Activated CD4-positive, alpha-beta T cell treated with anti-CD3 and anti-CD28 coated beads for 36 hours (primary cell): ENCODE data around the gene MAP3K20. TPM values are rescaled to one million over a fixed set of nuclear protein-coding genes. Genes with fewer than 3 reads are reported as not detected.
"Not testable (repeated sequence)": the region's sequence is repeated elsewhere in the genome, so short reads cannot be mapped to it uniquely, and the experiment has no call there.

Experiments
- ATAC-seq: fragments of 200-7000 bp; cut with Tn5 transposase; one replicate; pipeline ENCODE4 v1.10.0; 2021; ENCODE audit warnings: mild to moderate bottlenecking, moderate library complexity
- CTCF ChIA-PET: fragments of 350-600 bp; sonication (Branson Sonifier 250); formaldehyde crosslinking; loops from one replicate; lab custom pipeline; 2021; ENCODE audit warnings: antibody characterized with exemption; lab: Charles Lee
- POLR2A ChIA-PET: fragments of 350-600 bp; sonication (Branson Sonifier 250); formaldehyde crosslinking; loops from one replicate; lab custom pipeline; 2021; ENCODE audit warnings: antibody characterized with exemption, inconsistent platforms; lab: Charles Lee
- DNase-seq: peaks from one replicate; pipeline ENCODE4 v3.0.0-alpha.2; 2020
- H3K27ac Mint-ChIP-seq: one replicate; pipeline ENCODE4 v1.8.0; 2021; ENCODE audit warnings: mixed read lengths
- H3K27me3 Mint-ChIP-seq: one replicate; pipeline ENCODE4 v1.8.0; 2021; ENCODE audit warnings: mixed read lengths
- H3K36me3 Mint-ChIP-seq: one replicate; pipeline ENCODE4 v1.8.0; 2021; ENCODE audit warnings: low read depth, mixed read lengths
- H3K4me1 Mint-ChIP-seq: one replicate; pipeline ENCODE4 v1.8.0; 2021; ENCODE audit warnings: mixed read lengths
- H3K4me3 Mint-ChIP-seq: one replicate; pipeline ENCODE4 v1.8.0; 2021; ENCODE audit warnings: mild to moderate bottlenecking, moderate library complexity, mixed read lengths
- H3K9me3 Mint-ChIP-seq: one replicate; pipeline ENCODE4 v1.8.0; 2021; ENCODE audit warnings: low read depth, mixed read lengths
- intact Hi-C, 2 experiments: fragments of 100-400 bp; cut with DNase I in 1 of 2; cut with micrococcal nuclease in 1 of 2; formaldehyde crosslinking; loops; one replicate each; pipeline versions ENCODE4 v1.14.2 to v1.15.1; 2022 to 2024; cut with DNase I, micrococcal nuclease
- total RNA-seq, 2 experiments: library from RNA; stranded (reverse); gene quantifications; one replicate each; pipeline ENCODE4 v1.2.3, GENCODE V29; 2021

Gene MAP3K20
- total RNA-seq, 2 experiments from 2014 or later, result 8.1 to 8.4 TPM

DNA sequence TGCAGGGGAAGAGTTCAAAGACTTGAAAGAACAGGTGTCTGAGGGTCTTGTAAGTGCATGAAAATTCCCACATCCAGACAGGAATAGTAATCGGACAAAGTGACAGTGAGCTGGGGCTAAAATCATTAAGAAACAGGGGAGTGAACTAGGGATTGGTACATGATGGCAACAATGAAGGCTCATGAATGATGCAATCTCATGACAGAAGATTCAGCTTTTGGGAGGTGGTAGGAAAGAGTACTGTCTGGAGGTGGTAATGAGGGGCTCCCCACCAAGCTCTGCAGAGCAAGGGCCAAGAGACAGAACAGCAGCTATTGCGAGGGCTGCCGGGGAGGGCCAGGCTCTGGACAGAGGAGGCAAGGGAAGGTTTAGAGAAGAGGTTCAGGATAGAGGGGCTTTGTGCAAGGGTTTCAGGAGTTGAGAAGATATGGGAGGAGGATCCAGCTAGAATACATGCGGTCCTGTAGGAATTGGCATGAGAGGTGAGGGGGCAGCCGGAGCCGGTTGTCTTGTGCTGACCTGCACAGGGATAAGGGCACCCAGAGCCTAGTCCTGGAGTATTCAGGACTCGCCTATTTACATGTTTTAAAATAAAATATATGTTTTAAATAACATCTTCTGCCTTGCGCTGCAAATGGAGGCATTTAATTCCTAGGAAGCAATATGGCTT is 31.4 kb downstream of the MAP3K20 start:
- ATAC-seq, result no peak
- CTCF ChIA-PET, result interaction anchor here (0.7 to 1.0 kb wide), 2 partner anchors 11 to 103 kb away, joined by 3 to 4 read pairs; no protein-coding TSS in a partner anchor
- no peaks in the 10 kb centered on the region for H3K4me1 Mint-ChIP-seq
- H3K4me3 Mint-ChIP-seq, result no peak overlapping the region
- H3K9me3 Mint-ChIP-seq, result no peaks in the 10 kb centered on the region
- POLR2A ChIA-PET, result no interaction called here
- intact Hi-C loops, result no loop called here
- H3K36me3 Mint-ChIP-seq, result no peaks in the 10 kb centered on the region
- peaks cover 4% of the 10 kb centered on the region for H3K27me3 Mint-ChIP-seq
- no peak for DNase-seq
- H3K27ac Mint-ChIP-seq, result no peak overlapping the region

DNA sequence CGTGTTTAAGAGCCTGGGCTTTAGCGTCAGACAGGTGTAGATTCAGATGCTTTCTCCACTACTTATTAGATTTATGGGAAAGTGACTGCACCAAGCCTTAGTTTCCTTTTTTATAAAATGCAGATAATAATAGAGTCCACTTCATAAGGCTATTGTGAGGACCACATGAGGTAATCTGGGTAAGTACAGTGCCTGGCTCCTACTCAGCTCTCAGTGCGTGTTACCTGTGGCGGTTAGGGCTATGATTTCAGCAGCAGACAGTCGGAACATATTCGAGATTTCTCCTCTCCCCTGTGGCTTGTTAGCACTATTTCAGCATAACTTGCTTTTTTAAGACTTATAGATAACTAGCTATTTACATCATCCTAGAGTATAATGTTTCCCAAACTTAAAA is 32.0 kb downstream of the MAP3K20 start:
- CTCF ChIA-PET, result interaction anchor here (0.7 to 1.0 kb wide), 2 partner anchors 11 to 103 kb away, joined by 3 to 4 read pairs; no protein-coding TSS in a partner anchor
- intact Hi-C loops, result no loop called here
- no peak for DNase-seq
- no peak overlapping the region for H3K27ac Mint-ChIP-seq
- H3K9me3 Mint-ChIP-seq, result no peaks in the 10 kb centered on the region
- H3K4me3 Mint-ChIP-seq, result no peak overlapping the region
- POLR2A ChIA-PET, result no interaction called here
- H3K27me3 Mint-ChIP-seq, result peaks cover 4% of the 10 kb centered on the region
- no peaks in the 10 kb centered on the region for H3K4me1 Mint-ChIP-seq
- ATAC-seq, result no peak
- H3K36me3 Mint-ChIP-seq, result no peaks in the 10 kb centered on the region

DNA sequence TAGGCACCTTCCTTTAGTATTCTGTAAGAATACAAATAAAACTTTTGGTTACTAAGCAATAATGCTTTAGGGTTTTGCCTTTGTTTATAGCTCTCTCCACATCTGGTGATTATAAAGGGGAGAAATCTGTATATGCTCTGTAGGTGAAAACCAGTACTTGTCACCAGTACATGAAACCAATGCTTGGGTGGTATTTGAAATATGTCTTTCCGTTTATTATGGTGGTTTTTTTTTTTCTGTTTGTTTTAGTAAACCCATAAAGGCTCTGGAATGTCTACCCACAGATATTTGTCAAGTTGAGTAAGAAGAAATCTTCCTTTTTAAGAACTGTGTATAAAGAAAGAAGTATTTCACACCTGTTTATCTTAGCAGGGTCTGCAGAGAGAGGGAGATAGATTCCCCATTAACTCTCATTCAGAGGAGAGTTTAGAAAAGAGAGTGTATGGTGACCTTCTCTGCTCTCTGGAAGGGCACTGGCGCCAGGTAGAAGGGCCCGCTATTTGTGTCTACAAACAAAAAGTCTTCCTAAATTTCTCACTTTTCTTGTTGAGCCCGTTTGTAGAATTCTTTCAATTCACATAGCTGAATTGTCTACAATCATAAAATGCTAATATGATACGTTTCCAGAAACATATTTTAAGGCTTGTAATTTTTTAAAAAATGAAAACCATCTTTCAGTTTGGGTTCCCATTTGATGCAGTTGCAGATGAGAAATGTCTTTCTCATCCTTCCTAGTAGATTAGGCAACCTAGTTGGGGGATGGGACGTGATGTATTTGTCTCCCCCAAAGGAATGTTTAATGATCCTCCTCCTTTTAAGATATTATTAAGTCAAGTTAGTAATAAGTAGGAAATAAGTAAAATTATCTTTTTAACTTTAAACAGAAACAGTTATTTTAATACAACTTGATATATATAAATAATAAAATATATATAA is 33.9 kb downstream of the MAP3K20 start:
- CTCF ChIA-PET, result no interaction called here
- H3K36me3 Mint-ChIP-seq, result no peaks in the 10 kb centered on the region
- no peaks in the 10 kb centered on the region for H3K4me1 Mint-ChIP-seq
- peaks cover 11% of the 10 kb centered on the region for H3K27me3 Mint-ChIP-seq
- intact Hi-C loops, result no loop called here
- H3K9me3 Mint-ChIP-seq, result no peaks in the 10 kb centered on the region
- no peak overlapping the region for H3K4me3 Mint-ChIP-seq
- no peak overlapping the region for H3K27ac Mint-ChIP-seq
- DNase-seq (no peak), ATAC-seq (no peak)
- POLR2A ChIA-PET, result no interaction called here

DNA sequence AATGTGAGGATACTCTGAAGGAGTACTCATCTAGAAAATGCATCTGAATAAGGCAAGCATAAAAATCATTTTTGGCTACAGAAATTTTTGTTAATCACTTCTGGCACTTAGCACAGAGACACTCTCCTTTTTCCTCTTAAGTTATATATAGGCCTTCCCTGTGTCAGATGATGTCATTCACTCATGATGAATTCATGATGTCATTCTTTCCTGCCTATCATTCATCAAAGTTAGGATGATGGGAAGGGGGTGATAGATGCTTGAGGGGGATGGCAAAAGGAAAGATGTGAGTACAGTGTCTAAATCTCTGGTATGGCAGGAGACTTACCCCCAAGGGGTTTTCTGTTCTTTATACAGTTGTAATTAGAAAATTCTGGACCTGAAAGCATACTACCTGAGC is 42.0 kb downstream of the MAP3K20 start:
- ChIA-PET CTCF (interaction anchor here (0.7 kb wide), 1 partner anchor 1230 kb away, joined by 3 read pairs; no protein-coding TSS in a partner anchor), POLR2A (no interaction called here)
- H3K27ac Mint-ChIP-seq, result no peak overlapping the region
- no peak for DNase-seq
- no peak for ATAC-seq
- H3K36me3 Mint-ChIP-seq, result no peaks in the 10 kb centered on the region
- H3K4me3 Mint-ChIP-seq, result no peak overlapping the region
- H3K27me3 Mint-ChIP-seq, result peaks cover 13% of the 10 kb centered on the region
- intact Hi-C loops, result no loop called here
- peaks cover 7% of the 10 kb centered on the region for H3K4me1 Mint-ChIP-seq
- no peaks in the 10 kb centered on the region for H3K9me3 Mint-ChIP-seq

DNA sequence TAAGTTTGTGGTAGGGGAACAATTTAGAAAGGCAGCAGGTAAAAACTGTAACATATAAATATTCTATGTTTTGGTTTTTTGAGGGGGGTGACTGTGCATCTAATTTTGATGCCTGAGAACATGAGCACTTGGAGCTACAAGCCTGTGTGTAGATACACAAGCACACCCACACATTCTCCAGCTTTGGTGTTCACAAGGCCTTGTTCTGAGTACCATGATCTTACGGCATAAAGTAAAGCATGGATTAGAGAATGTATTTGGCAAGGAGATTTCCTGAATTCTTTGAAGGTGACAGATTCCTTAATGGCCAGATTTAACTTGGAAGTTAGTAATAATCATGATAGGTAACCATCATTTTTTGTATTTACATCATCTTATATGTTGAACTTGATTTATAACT is 42.7 kb downstream of the MAP3K20 start:
- ChIA-PET CTCF (interaction anchor here (1.5 kb wide), 1 partner anchor 26 kb away, joined by 5 read pairs; no protein-coding TSS in a partner anchor), POLR2A (no interaction called here)
- H3K4me3 Mint-ChIP-seq, result no peak overlapping the region
- H3K36me3 Mint-ChIP-seq, result no peaks in the 10 kb centered on the region
- peaks cover 11% of the 10 kb centered on the region for H3K27me3 Mint-ChIP-seq
- no peak for DNase-seq
- peaks cover 7% of the 10 kb centered on the region for H3K4me1 Mint-ChIP-seq
- ATAC-seq, result no peak
- H3K9me3 Mint-ChIP-seq, result no peaks in the 10 kb centered on the region
- H3K27ac Mint-ChIP-seq, result no peak overlapping the region
- intact Hi-C loops, result no loop called here

DNA sequence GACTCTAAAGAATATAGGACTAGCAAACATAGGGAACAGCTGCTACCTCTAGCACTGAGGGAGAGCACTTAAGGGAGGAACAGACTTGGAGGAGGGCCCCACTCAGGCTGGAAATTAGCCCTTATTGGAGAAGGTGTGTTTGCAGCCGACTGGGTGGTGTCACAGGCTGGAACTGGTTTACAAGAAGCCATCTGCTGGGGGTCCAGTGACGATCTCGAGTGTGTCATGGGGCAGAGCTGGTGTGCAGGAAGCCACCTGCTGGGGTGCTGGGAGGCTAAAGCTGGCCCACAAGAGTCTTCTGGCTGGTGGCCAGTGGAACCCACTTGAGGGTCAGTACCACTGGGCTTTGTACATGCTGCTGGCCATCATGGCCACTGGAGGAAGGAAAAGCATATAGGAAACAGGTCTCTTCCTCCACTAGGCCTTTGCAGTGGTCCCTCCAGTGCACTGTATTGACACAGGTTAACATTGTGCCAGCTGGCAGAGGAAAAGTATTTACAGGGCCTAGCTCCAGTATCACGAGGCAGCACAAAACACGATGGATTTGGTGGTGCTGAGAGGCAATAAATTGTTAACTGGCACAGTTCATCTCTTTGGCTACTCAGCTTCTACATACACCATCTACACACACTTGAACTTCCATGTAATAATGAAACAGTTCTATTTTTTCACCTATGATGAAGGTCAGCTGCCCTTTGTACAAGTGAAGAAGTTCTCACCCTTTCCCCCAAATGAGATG is 43.6 kb downstream of the MAP3K20 start:
- intact Hi-C loops, result no loop called here
- ChIA-PET POLR2A (no interaction called here), CTCF (interaction anchor here (1.5 kb wide), 1 partner anchor 27 kb away, joined by 5 read pairs; no protein-coding TSS in a partner anchor)
- no peak overlapping the region for H3K4me3 Mint-ChIP-seq
- ATAC-seq (no peak), DNase-seq (no peak)
- H3K27me3 Mint-ChIP-seq, result peaks cover 7% of the 10 kb centered on the region
- H3K27ac Mint-ChIP-seq, result no peak overlapping the region
- peaks cover 7% of the 10 kb centered on the region for H3K4me1 Mint-ChIP-seq
- H3K9me3 Mint-ChIP-seq, result no peaks in the 10 kb centered on the region
- H3K36me3 Mint-ChIP-seq, result no peaks in the 10 kb centered on the region

DNA sequence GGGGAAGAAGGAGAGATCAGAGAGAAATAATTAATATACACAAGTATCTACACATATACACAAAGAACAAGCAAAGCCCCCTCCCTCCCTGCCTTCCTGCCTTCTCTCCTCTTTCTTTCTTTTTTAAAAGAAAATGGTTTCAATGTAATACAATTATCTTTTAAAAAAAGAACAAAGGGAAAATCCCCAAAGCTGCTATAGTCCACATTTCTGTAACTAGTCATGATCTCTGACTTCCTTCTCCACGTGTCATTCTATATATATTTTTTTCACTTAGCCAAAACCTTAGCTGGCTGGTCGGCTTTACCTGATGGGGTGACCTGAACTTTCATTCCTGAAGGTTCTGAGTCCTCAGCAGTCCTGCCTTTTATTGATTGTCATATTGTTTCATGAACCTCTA is 44.3 kb downstream of the MAP3K20 start:
- H3K4me3 Mint-ChIP-seq, result no peak overlapping the region

DNA sequence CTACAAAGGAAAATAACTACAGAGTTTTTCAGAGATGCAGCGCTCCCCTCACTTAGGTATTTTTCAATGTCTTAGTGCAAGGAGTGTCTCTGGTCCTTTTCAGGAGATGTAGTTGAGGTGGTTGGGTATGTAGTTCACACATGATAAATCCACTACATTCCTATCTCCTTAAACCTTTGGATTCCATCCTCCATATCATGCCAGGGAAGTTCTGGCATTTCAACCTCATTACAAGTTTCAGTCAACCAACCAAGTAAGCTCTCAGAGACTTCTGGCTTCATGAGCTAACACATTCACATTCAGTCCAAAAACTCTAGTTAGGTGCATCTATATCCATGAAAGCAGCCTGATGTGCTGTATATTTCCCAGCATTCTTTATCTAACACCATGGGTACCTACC is 47.3 kb downstream of the MAP3K20 start:
- H3K27ac Mint-ChIP-seq, result no peak overlapping the region
- H3K4me3 Mint-ChIP-seq, result no peak overlapping the region
- peaks cover 3% of the 10 kb centered on the region for H3K27me3 Mint-ChIP-seq
- no peak for DNase-seq
- POLR2A ChIA-PET, result interaction anchor here (0.6 kb wide), 1 partner anchor 81 kb away, joined by 6 read pairs; no protein-coding TSS in a partner anchor
- H3K4me1 Mint-ChIP-seq, result peaks cover 7% of the 10 kb centered on the region
- no peak for ATAC-seq
- intact Hi-C loops, result no loop called here
- no peaks in the 10 kb centered on the region for H3K9me3 Mint-ChIP-seq
- H3K36me3 Mint-ChIP-seq, result no peaks in the 10 kb centered on the region
- CTCF ChIA-PET, result interaction anchor here (0.6 to 2.5 kb wide), 3 partner anchors 8 to 1352 kb away, joined by 3 to 7 read pairs (median 6); no protein-coding TSS in a partner anchor

More for the DNA sequence above, 44.3 kb downstream of the MAP3K20 start:
- DNase-seq (no peak), ATAC-seq (no peak)
- Mint-ChIP-seq H3K27me3 (peaks cover 4% of the 10 kb centered on the region), H3K36me3 (no peaks in the 10 kb centered on the region), H3K9me3 (no peaks in the 10 kb centered on the region), H3K4me1 (peaks cover 7% of the 10 kb centered on the region), H3K27ac (no peak overlapping the region)
- intact Hi-C loops, result no loop called here
- ChIA-PET CTCF (no interaction called here), POLR2A (no interaction called here)

DNA sequence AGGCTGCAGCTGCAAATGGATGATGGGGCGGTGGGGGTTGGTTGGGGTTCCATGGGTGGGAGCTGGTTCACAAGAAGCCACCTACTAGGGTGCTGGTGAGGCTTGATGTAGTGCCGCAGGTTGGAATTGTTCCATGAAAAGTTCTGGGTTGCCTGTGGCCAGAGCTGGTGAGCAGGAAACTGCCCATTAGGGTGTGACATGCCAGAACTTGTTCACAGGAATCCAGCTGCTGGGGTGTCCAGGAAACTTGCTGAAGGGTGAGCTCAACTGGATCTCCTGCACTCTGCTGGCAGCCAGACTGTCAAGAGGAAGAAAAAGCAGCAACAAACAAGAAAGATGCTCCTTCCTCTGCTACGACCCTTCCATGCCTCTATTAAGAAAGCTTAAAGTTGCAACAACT is 48.8 kb downstream of the MAP3K20 start:
- peaks cover 6% of the 10 kb centered on the region for H3K4me1 Mint-ChIP-seq
- no peak for DNase-seq
- ChIA-PET CTCF (interaction anchor here (0.6 to 2.5 kb wide), 3 partner anchors 10 to 139 kb away, joined by 3 to 7 read pairs (median 3); no protein-coding TSS in a partner anchor), POLR2A (no interaction called here)
- H3K9me3 Mint-ChIP-seq, result no peaks in the 10 kb centered on the region
- H3K27ac Mint-ChIP-seq, result no peak overlapping the region
- intact Hi-C loops, result no loop called here
- H3K27me3 Mint-ChIP-seq, result peaks cover 6% of the 10 kb centered on the region
- ATAC-seq, result no peak
- H3K4me3 Mint-ChIP-seq, result no peak overlapping the region
- no peaks in the 10 kb centered on the region for H3K36me3 Mint-ChIP-seq

DNA sequence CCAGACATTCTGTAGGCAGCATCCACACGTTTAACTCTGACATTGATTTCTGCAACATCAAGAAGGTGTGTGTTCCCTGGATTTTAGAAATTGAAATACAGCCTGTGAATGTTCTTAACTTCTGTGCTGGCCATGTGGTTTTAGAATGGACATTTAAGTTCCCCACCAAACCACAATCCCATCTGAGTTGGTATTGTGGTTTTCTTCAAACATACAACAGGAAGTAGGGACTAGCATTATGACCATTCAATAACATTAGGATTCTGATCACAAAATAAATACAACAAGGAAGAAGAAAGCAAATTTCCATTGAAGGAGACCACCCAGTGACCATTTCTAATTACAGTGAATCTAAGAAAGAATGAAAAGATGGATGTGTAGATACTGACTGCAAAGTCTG is 51.2 kb downstream of the MAP3K20 start:
- no peak overlapping the region for H3K4me3 Mint-ChIP-seq
- ChIA-PET POLR2A (no interaction called here), CTCF (no interaction called here)
- peaks cover 5% of the 10 kb centered on the region for H3K4me1 Mint-ChIP-seq
- DNase-seq (no peak), ATAC-seq (no peak)
- H3K27ac Mint-ChIP-seq, result no peak overlapping the region
- no peaks in the 10 kb centered on the region for H3K9me3 Mint-ChIP-seq
- no peaks in the 10 kb centered on the region for H3K36me3 Mint-ChIP-seq
- H3K27me3 Mint-ChIP-seq, result peaks cover 16% of the 10 kb centered on the region
- intact Hi-C loops, result no loop called here

DNA sequence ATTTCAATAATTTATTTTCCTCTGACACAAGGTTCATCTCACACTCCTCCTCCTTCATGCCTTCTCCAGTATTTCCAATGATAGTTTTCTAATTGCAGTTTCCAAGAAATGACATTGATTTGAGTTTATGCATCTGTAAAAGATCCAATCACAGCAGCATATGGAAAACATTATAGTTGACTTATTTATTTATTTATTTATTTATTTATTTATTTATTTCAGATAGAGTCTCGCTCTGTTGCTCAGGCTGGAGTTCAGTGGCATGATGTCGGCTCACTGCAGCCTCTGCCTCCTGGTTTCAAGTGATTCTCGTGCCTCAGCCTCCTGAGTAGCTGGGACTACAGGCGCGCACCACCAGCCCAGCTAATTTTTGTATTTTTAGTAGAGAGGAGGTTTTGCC is 52.5 kb downstream of the MAP3K20 start:
- H3K36me3 Mint-ChIP-seq, intact Hi-C loops, DNase-seq, ATAC-seq, H3K4me3 Mint-ChIP-seq, H3K9me3 Mint-ChIP-seq, H3K27ac Mint-ChIP-seq, POLR2A ChIA-PET: not testable (repeated sequence)
- H3K4me1 Mint-ChIP-seq, result peaks cover 16% of the 10 kb centered on the region
- peaks cover 24% of the 10 kb centered on the region for H3K27me3 Mint-ChIP-seq
- CTCF ChIA-PET, result interaction anchor here (0.5 kb wide), 2 partner anchors 136 to 157 kb away, joined by 3 read pairs; no protein-coding TSS in a partner anchor
